Activated naive CD8-positive, alpha-beta T cell treated with anti-CD3 and anti-CD28 coated beads, Interleukin-2, amount 50 U/mL, for 24 hours (primary cell): Measurements from ENCODE around the gene OPA1.

Source experiments
- ATAC-seq: fragments of 150-1000 bp; cut with Tn5 transposase; one replicate; pipeline ENCODE4 v1.10.0; 2021
- DNase-seq: peaks from one replicate; pipeline ENCODE4 v3.0.0; 2021
- H3K27ac Mint-ChIP-seq: one replicate; pipeline ENCODE4 v1.8.0; 2021; ENCODE audit warnings: mild to moderate bottlenecking, mixed read lengths
- H3K27me3 Mint-ChIP-seq: one replicate; pipeline ENCODE4 v1.8.0; 2021; ENCODE audit warnings: mixed read lengths
- H3K36me3 Mint-ChIP-seq: one replicate; pipeline ENCODE4 v1.8.0; 2021; ENCODE audit warnings: low read depth, mixed read lengths
- H3K4me1 Mint-ChIP-seq: one replicate; pipeline ENCODE4 v1.8.0; 2021; ENCODE audit warnings: mixed read lengths
- H3K4me3 Mint-ChIP-seq: one replicate; pipeline ENCODE4 v1.8.0; 2021; ENCODE audit warnings: mild to moderate bottlenecking, moderate library complexity, mixed read lengths
- H3K9me3 Mint-ChIP-seq: one replicate; pipeline ENCODE4 v1.8.0; 2021; ENCODE audit warnings: mixed read lengths

OPA1 gene

GRCh38 chr3:193572426-193572908, 20.5 kb upstream of the OPA1 start:
- Mint-ChIP-seq H3K4me3 (no peak overlapping the region), H3K27ac (no peak overlapping the region), H3K9me3 (no peaks in the 10 kb centered on the region), H3K27me3 (no peaks in the 10 kb centered on the region), H3K36me3 (no peaks in the 10 kb centered on the region), H3K4me1 (no peaks in the 10 kb centered on the region)
- DNase-seq, result peak; percentile 41
- peak; percentile 80 for ATAC-seq

GRCh38 chr3:193573403-193574191, 19.4 kb upstream of the OPA1 start:
- H3K4me1 Mint-ChIP-seq, result no peaks in the 10 kb centered on the region
- no peaks in the 10 kb centered on the region for H3K9me3 Mint-ChIP-seq

GRCh38 chr3:193574488-193575070, 18.4 kb upstream of the OPA1 start:
- H3K27me3 Mint-ChIP-seq, result no peaks in the 10 kb centered on the region
- H3K4me1 Mint-ChIP-seq, result no peaks in the 10 kb centered on the region
- no peak overlapping the region for H3K4me3 Mint-ChIP-seq
- DNase-seq, result no peak
- no peak overlapping the region for H3K27ac Mint-ChIP-seq
- H3K9me3 Mint-ChIP-seq, result no peaks in the 10 kb centered on the region
- ATAC-seq, result no peak
- H3K36me3 Mint-ChIP-seq, result no peaks in the 10 kb centered on the region

More at GRCh38 chr3:193573403-193574191, 19.4 kb upstream of the OPA1 start:
- ATAC-seq (no peak), DNase-seq (no peak)
- Mint-ChIP-seq H3K27ac (no peak overlapping the region), H3K27me3 (no peaks in the 10 kb centered on the region), H3K36me3 (no peaks in the 10 kb centered on the region), H3K4me3 (no peak overlapping the region)

GRCh38 chr3:193585530-193585929, 7.5 kb upstream of the OPA1 start:
- H3K4me1 Mint-ChIP-seq, result no peaks in the 10 kb centered on the region
- no peak overlapping the region for H3K27ac Mint-ChIP-seq
- H3K4me3 Mint-ChIP-seq, result no peak overlapping the region
- DNase-seq (no peak), ATAC-seq (no peak)
- no peaks in the 10 kb centered on the region for H3K9me3 Mint-ChIP-seq
- H3K36me3 Mint-ChIP-seq, result no peaks in the 10 kb centered on the region
- no peaks in the 10 kb centered on the region for H3K27me3 Mint-ChIP-seq

GRCh38 chr3:193586526-193586925, 6.5 kb upstream of the OPA1 start:
- Mint-ChIP-seq H3K4me1 (no peaks in the 10 kb centered on the region), H3K9me3 (no peaks in the 10 kb centered on the region), H3K4me3 (no peak overlapping the region), H3K27me3 (no peaks in the 10 kb centered on the region), H3K27ac (no peak overlapping the region), H3K36me3 (no peaks in the 10 kb centered on the region)
- DNase-seq, result no peak
- no peak for ATAC-seq

GRCh38 chr3:193589129-193589528, 3.9 kb upstream of the OPA1 start:
- DNase-seq (no peak), ATAC-seq (no peak)
- Mint-ChIP-seq H3K27me3 (no peaks in the 10 kb centered on the region), H3K27ac (no peak overlapping the region), H3K36me3 (peaks cover 8% of the 10 kb centered on the region), H3K4me1 (peaks cover 19% of the 10 kb centered on the region), H3K4me3 (no peak overlapping the region), H3K9me3 (no peaks in the 10 kb centered on the region)

- Mint-ChIP-seq H3K36me3 (peaks cover 8% of the 10 kb centered on the region), H3K4me3 (no peak overlapping the region), H3K27me3 (no peaks in the 10 kb centered on the region), H3K4me1 (peaks cover 24% of the 10 kb centered on the region), H3K9me3 (no peaks in the 10 kb centered on the region), H3K27ac (no peak overlapping the region)
- ATAC-seq, result no peak
- no peak for DNase-seq
Observed at GRCh38 chr3:193589616-193590015, 3.4 kb upstream of the OPA1 start.

GRCh38 chr3:193590088-193590856, 2.7 kb upstream of the OPA1 start:
- DNase-seq (no peak), ATAC-seq (no peak)
- Mint-ChIP-seq H3K36me3 (peaks cover 8% of the 10 kb centered on the region), H3K4me3 (no peak overlapping the region), H3K27ac (no peak overlapping the region), H3K4me1 (peaks cover 29% of the 10 kb centered on the region), H3K27me3 (no peaks in the 10 kb centered on the region), H3K9me3 (no peaks in the 10 kb centered on the region)

- DNase-seq, result peak; percentile 52
- Mint-ChIP-seq H3K9me3 (no peaks in the 10 kb centered on the region), H3K4me1 (peaks cover 55% of the 10 kb centered on the region), H3K27me3 (no peaks in the 10 kb centered on the region), H3K27ac (peak overlapping the region; percentile 100), H3K36me3 (peaks cover 31% of the 10 kb centered on the region), H3K4me3 (peak overlapping the region; percentile 99)
- peak; percentile 75 for ATAC-seq
Observed at GRCh38 chr3:193593668-193594030, 641 bp downstream of the OPA1 start.

GRCh38 chr3:193594946-193595689, 2.1 kb downstream of the OPA1 start:
- Mint-ChIP-seq H3K9me3 (no peaks in the 10 kb centered on the region), H3K4me1 (peaks cover 70% of the 10 kb centered on the region), H3K4me3 (peak overlapping the region; percentile 99), H3K27me3 (no peaks in the 10 kb centered on the region), H3K36me3 (peaks cover 46% of the 10 kb centered on the region), H3K27ac (peak overlapping the region; percentile 100)
- ATAC-seq, result no peak
- no peak for DNase-seq

GRCh38 chr3:193595939-193596487, 3.0 kb downstream of the OPA1 start:
- H3K36me3 Mint-ChIP-seq, result peaks cover 46% of the 10 kb centered on the region
- H3K9me3 Mint-ChIP-seq, result no peaks in the 10 kb centered on the region
- peak overlapping the region; percentile 21 for H3K4me3 Mint-ChIP-seq
- peaks cover 76% of the 10 kb centered on the region for H3K4me1 Mint-ChIP-seq
- ATAC-seq, result no peak
- H3K27ac Mint-ChIP-seq, result peak overlapping the region; percentile 58
- DNase-seq, result no peak
- H3K27me3 Mint-ChIP-seq, result no peaks in the 10 kb centered on the region

GRCh38 chr3:193598202-193598601, 5.2 kb downstream of the OPA1 start:
- DNase-seq, result no peak
- Mint-ChIP-seq H3K4me1 (peaks cover 66% of the 10 kb centered on the region), H3K27me3 (no peaks in the 10 kb centered on the region), H3K27ac (no peak overlapping the region), H3K9me3 (no peaks in the 10 kb centered on the region), H3K4me3 (no peak overlapping the region), H3K36me3 (peaks cover 54% of the 10 kb centered on the region)
- no peak for ATAC-seq

- Mint-ChIP-seq H3K27ac (peak overlapping the region; percentile 65), H3K27me3 (no peaks in the 10 kb centered on the region), H3K4me3 (peak overlapping the region; percentile 42), H3K4me1 (peaks cover 57% of the 10 kb centered on the region), H3K36me3 (peaks cover 48% of the 10 kb centered on the region), H3K9me3 (no peaks in the 10 kb centered on the region)
- DNase-seq (no peak), ATAC-seq (peak; percentile 59)
Observed at GRCh38 chr3:193599393-193599792, 6.4 kb downstream of the OPA1 start.

- Mint-ChIP-seq H3K4me1 (peaks cover 27% of the 10 kb centered on the region), H3K4me3 (no peak overlapping the region), H3K36me3 (peaks cover 41% of the 10 kb centered on the region), H3K9me3 (no peaks in the 10 kb centered on the region), H3K27me3 (no peaks in the 10 kb centered on the region), H3K27ac (no peak overlapping the region)
- DNase-seq, result peak; percentile 54
- peak; percentile 66 for ATAC-seq
Observed at GRCh38 chr3:193605876-193606275, 12.9 kb downstream of the OPA1 start.
